HG02571 (cell line): ENCODE measurements around the gene VWA8.

ENCODE experiments used
- ATAC-seq: cut with Tn5 transposase; IDR thresholded peaks from one replicate; pipeline ENCODE4 v1.9.1; 2021; ENCODE audit warnings: mild to moderate bottlenecking, moderate library complexity; ENCODE audit not compliant: unreplicated experiment

VWA8 gene

DNA sequence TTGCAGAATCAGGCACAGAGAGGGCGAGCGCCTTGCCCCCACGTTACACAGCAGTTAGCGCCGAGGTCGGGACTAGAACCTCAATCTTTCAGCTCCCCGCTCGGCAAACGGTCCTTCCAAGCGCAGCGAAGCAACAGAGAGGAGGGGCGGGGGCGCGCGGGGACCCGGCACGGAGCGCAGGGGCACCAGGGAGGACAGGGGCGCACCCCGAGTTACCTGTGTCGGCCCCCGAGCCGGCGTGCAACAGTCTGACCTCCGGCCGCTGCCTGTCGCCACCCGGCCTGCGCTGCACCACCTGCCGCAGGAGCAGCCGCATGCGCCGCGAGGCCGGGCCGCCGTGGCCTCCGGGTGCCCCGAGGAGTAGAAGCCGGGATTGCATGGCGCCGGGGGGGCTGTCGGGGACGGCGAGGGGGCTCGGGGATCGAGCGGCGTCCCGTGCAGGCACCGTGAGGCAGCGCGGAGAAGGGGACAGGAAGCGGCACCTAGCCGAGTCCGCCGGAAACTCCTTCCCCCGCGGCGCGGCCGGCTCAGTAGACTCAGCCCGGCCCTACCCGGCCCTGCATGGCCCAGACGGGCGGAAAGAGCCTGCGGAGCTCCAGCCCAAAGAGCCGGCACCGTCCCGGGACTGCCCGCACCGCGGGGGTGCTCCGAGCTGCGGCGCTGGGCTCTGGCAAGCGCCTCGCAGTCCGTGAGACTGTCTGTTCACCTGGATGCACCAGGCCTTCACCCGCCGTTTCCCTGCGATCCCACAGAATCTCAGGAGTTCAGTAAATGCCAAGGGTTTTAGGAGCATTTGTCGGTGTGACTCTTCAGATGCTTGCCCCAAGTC, at the start of gene VWA8:
VWA8 (minus strand) TSS at position 473 of the 829 bp plus-strand sequence; CDS start at position 379, 94 bp downstream.
- ATAC-seq: peak; percentile 84

DNA sequence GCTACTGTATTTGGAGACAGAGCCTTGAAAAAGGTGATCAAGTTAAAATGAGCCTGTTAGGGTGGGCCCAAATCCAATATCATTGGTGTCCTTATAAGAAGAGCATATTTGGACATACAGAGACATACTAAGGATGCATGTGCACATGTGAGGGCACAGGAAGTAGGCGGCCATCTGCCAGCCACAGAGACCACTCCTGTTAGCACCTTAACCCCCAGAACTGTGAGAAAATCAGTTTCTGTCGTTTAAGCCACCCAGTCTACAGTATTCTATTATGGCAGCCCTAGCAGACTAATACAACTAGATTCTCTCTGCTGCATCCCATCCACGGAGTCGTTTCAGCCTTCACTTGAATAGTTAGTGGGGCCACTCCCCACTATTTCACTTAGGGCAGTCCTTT, 48.1 kb upstream of the VWA8 start:
- ATAC-seq: no peak

- no peak for ATAC-seq
Measured at GRCh38 chr13:42007844-42008243, 46.9 kb upstream of the VWA8 start.

DNA sequence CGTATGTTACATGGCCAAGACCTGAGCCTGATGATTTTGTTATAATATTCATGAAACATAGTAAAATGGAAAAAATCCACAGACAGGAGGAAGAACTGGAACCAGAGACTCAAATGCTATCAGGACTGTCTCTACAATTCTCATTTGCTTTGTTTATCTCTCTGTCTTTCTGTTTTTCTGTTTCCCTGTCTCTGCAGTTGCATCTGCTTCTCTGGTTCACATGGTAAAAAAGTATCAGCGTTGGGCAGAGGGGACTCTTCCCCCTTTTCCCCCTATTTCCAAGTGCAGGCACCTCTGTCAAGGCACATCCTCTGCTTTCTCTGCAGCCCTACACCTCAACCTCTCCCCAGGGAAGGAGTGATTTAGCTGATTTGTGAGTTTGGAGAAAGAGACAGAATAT, 41.2 kb upstream of the VWA8 start:
- ATAC-seq: no peak

GRCh38 chr13:42001580-42001979, 40.7 kb upstream of the VWA8 start:
- no peak for ATAC-seq

DNA sequence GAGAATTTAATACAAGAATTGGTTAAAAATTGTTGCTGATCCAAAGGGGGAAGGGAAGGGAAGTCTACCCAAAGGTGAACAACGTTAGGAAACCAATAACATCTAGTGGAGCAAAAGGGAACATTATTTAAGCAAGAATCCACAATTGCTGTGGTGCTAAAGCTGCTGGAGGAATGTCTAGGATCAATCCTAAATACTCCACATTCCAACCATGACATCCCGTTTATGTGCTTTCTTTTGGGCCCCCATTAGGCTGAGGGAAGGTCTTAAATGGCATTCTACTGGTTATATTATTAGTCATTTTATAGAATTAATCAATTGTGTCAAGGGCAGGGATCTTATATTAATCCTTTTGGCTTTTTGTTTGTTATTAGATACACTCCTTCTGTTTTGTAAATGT, 39.9 kb upstream of the VWA8 start:
- ATAC-seq: no peak

DNA sequence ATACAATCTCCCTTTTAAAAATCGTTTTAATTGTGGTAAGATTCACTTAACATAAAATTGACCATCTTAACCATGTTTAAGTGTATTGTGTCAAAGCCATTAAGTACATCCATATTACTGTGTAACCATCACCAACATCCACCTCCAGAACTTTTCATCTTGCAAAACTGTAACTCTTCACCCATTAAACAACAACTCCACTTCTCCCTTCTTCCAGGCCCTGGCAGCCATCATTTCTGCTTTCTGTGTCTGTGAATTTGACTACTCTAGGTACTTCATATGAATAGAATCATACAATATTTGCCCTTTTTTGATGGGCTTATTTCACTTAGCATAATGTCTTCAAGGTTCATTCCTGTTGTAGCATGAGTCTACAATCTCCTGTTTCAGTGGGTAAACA, 36.5 kb upstream of the VWA8 start:
- no peak for ATAC-seq

GRCh38 chr13:41995946-41996345, 35.0 kb upstream of the VWA8 start:
- ATAC-seq: no peak

GRCh38 chr13:41995336-41995735, 34.4 kb upstream of the VWA8 start:
- ATAC-seq: no peak

DNA sequence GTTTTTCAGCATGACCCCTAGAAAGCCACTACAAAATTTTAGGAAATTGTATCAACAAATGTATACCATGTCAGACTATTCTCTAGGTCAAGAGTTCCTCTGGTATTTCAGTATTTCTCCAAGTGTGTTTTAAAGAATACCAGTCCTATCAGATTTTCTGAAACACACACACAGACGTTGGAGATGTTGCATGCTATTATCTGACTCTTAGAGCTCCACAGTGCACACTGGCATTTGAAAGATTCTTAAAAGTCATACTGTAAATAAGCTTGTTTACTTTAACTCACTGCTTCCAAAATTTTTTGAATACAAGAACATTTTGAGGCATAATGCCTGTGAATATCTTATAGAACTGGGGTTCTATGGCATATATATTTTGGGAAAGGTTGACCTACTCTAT, 33.8 kb upstream of the VWA8 start:
- ATAC-seq: no peak

DNA sequence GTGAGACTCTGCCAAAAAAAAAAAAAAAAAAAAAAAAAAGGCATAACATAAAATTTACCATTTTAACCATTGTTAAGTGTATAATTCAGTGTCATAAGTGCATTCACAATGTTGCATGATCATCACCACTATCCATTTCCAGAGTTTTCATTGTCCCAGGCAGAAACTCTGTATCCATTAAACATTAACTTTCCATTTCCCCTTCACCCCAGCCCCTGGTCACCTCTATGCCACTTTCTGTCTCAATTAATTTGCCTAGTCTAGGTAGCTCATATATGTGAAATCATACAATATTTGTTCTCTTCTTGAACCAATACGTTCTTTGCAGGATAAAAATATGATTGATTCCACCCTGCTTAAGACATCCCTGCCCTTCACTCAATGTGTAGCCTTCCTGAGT, 31.0 kb upstream of the VWA8 start:
- no peak for ATAC-seq

GRCh38 chr13:41988244-41988643, 27.3 kb upstream of the VWA8 start:
- ATAC-seq: no peak

- no peak for ATAC-seq
Measured at GRCh38 chr13:41985788-41986508, 25.0 kb upstream of the VWA8 start.

- no peak for ATAC-seq
Measured at GRCh38 chr13:41981951-41982715, 21.2 kb upstream of the VWA8 start.

GRCh38 chr13:41978007-41978406, 17.1 kb upstream of the VWA8 start:
- ATAC-seq: no peak

DNA sequence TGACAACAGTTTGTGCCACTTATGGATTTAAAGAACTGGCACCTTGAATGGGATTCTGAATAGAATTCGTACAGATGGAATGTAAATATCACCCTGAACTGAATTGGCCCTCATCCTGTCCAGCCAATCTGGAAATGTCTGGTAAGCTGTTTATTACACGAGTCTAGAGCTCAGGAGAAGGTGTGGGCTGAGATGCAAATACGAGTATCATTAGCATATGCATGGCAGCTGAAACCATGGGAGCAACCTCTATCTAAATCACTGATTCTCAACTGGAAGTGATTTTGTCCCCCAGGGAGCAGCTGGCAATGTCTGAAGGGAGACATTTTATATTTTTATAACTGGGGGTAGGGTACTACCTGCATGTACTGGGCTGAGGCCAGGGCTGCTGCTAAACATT, 15.6 kb upstream of the VWA8 start:
- no peak for ATAC-seq

- no peak for ATAC-seq
Measured at GRCh38 chr13:41974262-41974900, 13.5 kb upstream of the VWA8 start.

DNA sequence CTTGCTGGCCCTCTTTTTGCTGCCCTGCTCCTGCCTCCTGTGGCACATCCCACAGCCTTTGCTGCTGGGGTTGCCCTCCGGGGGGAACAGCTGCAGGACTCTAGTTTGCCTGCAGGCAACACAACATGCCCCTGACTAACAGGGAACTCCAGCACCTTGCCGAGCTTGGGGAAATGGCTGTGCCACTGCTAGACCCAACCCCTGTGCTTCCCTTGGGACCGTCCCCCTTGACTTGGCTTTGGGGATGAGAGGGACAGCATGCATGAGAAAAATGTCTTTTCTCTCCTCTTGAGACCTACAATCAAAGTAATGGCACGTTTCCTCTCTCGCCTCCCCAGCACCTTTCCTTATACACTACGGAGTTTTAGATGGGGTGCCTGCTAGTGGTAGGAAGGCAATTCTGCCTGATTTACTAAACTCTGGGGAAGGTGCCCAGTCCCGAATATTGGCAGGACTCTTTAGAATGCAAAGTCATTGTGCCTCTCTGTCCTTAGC, 12.4 kb upstream of the VWA8 start:
- ATAC-seq: no peak

GRCh38 chr13:41971848-41972247, 10.9 kb upstream of the VWA8 start:
- no peak for ATAC-seq

GRCh38 chr13:41970918-41971317, 10.0 kb upstream of the VWA8 start:
- ATAC-seq: no peak

DNA sequence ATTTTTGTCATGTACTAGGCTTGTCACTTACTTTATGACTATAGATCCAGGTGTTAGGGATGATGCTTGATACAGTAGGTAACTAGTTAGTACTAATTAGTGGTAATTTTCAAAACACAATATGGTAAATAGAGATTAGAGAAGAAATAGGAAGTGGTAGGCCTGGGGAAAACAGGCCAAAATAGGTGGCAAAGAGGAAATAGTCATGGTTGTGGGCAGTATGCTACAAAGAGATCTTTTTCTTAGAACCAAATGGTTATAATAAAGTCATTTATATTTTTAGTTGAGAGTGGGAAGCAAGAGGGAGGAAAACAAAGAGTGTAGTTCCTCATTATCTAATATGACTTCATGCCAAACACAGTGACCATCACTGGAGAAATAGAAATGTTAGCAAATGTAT, 9.1 kb upstream of the VWA8 start:
- ATAC-seq: no peak
